Left ventricle myocardium inferior (tissue), 1 donor: ENCODE results near the gene ASPN. TPM values are rescaled to one million over a fixed set of nuclear protein-coding genes. Genes with fewer than 3 reads are reported as not detected.

ENCODE experiments used
- DNase-seq: peaks from one replicate; pipeline ENCODE4 v3.0.0-alpha.2; 2020
- H3K27ac ChIP-seq: fragments of 200-600 bp; replicated peaks from 2 replicates; pipeline ENCODE4 v1.8.0; 2021
- H3K27me3 ChIP-seq: fragments of 200-600 bp; 2 replicates; pipeline ENCODE4 v1.8.0; 2021; ENCODE audit warnings: low read depth
- H3K36me3 ChIP-seq: fragments of 200-600 bp; 2 replicates; pipeline ENCODE4 v1.8.0; 2021
- H3K4me1 ChIP-seq: fragments of 200-600 bp; 2 replicates; pipeline ENCODE4 v1.8.0; 2021
- H3K4me3 ChIP-seq: fragments of 200-600 bp; 2 replicates; pipeline ENCODE4 v1.8.0; 2021; ENCODE audit warnings: mild to moderate bottlenecking, moderate library complexity
- H3K9me3 ChIP-seq: fragments of 200-600 bp; replicated peaks from 2 replicates; pipeline ENCODE4 v1.8.0; 2021
- intact Hi-C: fragments of 100-400 bp; cut with micrococcal nuclease; formaldehyde crosslinking; loops from one replicate; pipeline ENCODE4 v1.11.0; 2022
- total RNA-seq: library from RNA; stranded (reverse); fragmentation: NEBNext Ultra II Directional; extraction: Animal tissue kit (Norgen Biotek cat#: 25700); gene quantifications from one replicate; pipeline ENCODE4 v1.2.1, GENCODE V29; 2021
- TF ChIP-seq, protein P1 (sequence below): fragments of 200-600 bp; IDR thresholded peaks from 2 replicates; pipeline ENCODE4 v1.8.0; 2021; ENCODE audit warnings: antibody characterized with exemption, mild to moderate bottlenecking, borderline replicate concordance
- donor health status: DM: no; HTN: yes; CAD: no; lungs with severe emphysema.

Gene ASPN
- total RNA-seq, 1 donor from 2014 or later, result 17.5 TPM

DNA sequence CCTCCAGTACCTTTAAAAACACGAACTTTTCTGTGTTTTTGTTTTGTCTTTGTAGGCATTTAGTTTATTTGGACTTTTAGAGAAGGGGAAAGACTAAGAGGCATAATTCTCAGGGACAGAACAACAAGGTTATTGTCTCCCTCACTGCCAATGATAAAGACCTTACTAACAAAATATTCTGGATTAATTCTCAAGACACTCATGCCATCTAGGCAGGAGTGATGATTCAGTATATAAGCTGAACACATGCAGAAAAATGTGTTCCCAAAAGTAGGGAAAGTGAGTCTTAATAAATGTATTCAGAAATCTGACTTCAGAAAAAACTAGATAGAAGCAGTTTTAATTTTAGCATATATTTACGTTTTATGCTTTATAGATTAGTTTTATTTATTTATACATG, 17.4 kb upstream of the ASPN start:
- intact Hi-C loops, result no loop called here
- Histone ChIP-seq H3K36me3 (no peaks in the 10 kb centered on the region), H3K27ac (no peak overlapping the region), H3K9me3 (no peaks in the 10 kb centered on the region), H3K27me3 (no peaks in the 10 kb centered on the region), H3K4me1 (peaks cover 26% of the 10 kb centered on the region), H3K4me3 (no peak overlapping the region)
- TF ChIP-seq, protein P1, sequence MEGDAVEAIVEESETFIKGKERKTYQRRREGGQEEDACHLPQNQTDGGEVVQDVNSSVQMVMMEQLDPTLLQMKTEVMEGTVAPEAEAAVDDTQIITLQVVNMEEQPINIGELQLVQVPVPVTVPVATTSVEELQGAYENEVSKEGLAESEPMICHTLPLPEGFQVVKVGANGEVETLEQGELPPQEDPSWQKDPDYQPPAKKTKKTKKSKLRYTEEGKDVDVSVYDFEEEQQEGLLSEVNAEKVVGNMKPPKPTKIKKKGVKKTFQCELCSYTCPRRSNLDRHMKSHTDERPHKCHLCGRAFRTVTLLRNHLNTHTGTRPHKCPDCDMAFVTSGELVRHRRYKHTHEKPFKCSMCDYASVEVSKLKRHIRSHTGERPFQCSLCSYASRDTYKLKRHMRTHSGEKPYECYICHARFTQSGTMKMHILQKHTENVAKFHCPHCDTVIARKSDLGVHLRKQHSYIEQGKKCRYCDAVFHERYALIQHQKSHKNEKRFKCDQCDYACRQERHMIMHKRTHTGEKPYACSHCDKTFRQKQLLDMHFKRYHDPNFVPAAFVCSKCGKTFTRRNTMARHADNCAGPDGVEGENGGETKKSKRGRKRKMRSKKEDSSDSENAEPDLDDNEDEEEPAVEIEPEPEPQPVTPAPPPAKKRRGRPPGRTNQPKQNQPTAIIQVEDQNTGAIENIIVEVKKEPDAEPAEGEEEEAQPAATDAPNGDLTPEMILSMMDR, result no peak
- no peak for DNase-seq

DNA sequence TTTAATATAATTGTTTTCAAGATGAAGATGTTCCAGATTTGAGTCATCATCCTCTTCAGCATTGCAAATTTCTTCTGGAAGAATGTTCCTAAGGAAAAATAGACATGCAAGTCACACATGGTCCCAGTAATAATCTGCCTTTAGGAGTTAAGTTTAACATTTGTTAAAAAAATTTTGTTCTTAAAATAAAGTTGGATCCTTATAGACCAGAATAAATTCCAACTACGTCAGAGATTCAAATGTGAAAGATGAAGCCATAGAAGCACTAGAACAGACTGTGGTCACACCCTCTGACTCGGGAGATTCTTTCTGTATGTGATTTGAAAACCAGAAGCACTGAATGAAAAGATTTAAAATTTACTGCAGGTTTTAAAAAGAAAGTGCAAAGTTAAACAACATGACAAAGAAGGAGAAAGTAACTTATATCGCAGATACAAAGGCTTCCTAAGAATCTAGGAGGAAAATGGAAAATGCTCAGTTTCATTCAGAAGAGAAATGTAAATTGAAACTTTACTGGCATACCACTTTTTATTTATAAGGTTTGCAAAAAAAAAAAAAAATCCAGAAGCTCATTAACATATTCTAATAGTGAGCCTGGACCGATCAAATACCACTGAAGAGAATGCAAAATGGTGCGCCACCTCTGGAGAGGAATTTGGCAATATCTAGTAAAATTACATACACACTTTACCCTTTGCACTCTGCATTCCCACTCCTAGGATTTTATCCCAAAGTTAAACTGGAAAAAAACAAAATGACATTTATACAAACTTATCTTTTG, 14.3 kb upstream of the ASPN start:
- TF ChIP-seq, protein P1, result no peak
- Histone ChIP-seq H3K36me3 (no peaks in the 10 kb centered on the region), H3K27me3 (no peaks in the 10 kb centered on the region), H3K4me3 (no peak overlapping the region), H3K9me3 (no peaks in the 10 kb centered on the region), H3K27ac (peak overlapping the region; percentile 7), H3K4me1 (peaks cover 8% of the 10 kb centered on the region)
- no peak for DNase-seq
- intact Hi-C loops, result no loop called here

DNA sequence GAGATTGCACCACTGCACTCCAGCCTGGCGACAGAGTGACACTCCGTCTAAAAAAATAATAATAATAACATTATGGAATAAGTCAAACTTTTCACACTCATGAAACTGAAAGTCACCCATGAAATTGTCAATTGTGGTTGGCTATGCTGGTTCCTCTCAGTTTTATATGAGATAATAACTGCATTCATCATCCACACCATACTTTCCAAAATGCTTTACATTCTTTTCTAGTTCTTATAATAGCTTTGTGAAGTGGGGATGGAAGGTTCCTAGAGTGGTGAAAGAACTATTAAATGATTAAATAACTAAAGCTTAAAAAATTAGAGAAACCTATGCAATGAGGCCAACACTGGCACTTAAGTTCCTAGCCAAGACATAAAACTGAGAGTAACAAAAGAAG, 12.6 kb upstream of the ASPN start:
- no peak for DNase-seq
- Histone ChIP-seq H3K4me3 (no peak overlapping the region), H3K36me3 (no peaks in the 10 kb centered on the region), H3K27ac (no peak overlapping the region), H3K4me1 (peaks cover 3% of the 10 kb centered on the region), H3K9me3 (no peaks in the 10 kb centered on the region), H3K27me3 (no peaks in the 10 kb centered on the region)
- intact Hi-C loops, result no loop called here
- TF ChIP-seq, protein P1, result no peak

DNA sequence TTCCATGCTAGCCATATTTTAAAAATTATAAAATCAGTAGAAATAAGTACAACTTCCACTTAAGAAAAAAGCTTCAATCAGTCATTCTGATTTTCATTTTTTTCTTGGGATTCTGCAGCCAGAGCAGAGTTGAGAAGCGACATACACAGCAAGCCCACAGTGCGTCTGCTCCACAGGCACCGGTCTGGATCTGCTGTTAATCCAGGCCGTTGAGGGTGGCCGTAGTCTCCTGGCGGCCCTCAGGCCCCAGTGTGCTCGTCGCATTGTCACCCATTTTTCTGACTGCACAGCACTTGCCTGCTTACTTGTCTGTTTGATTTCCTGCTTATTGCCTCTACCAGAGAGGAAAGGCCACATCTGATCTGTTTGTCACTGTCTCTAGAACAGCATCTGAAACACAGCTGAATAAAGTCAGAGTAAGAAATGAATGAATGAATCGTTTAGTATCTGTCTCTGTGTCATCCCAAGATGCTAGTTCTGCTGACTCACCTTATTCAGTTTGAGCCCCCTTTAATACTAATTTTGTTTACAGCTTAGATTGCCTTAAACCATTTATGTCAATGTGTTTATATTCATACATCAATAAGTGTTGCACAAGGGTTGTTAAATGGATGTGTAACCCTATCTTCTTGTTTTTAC, 11.6 kb upstream of the ASPN start:
- no peak for DNase-seq
- H3K4me1 ChIP-seq, result peaks cover 4% of the 10 kb centered on the region
- H3K27ac ChIP-seq, result no peak overlapping the region
- H3K9me3 ChIP-seq, result no peaks in the 10 kb centered on the region
- no peaks in the 10 kb centered on the region for H3K36me3 ChIP-seq
- H3K4me3 ChIP-seq, result no peak overlapping the region
- H3K27me3 ChIP-seq, result no peaks in the 10 kb centered on the region
- TF ChIP-seq, protein P1, result no peak
- intact Hi-C loops, result no loop called here

DNA sequence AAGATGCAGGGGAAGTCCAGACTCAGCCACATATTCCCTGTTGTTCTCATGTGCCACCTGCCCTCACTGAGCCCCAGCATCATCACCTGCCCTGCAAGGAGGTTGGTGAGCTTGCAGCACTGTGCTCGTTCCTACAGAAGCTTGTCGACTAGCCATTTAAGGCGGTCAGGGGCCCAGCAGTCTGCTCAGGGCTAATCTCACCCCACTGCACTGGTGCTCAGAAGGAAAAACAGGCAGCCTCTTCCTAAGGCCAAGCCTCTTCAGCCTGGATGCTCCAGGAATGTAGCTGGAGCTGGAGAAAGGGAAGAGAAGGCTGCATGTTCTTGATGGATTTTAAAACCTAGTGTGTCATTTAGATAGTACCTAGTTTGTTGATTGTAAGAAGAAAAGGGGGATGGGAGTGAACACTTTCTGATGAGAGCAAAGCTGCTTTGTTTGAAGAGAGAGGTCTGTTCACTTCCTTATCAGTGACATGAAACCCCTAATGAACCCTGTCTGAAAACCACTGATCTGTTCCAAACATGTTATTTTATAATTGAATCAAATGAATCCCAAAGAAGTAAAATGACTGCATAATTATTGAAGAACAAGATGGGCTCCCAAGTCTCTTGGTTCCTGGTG, 10.6 kb upstream of the ASPN start:
- Histone ChIP-seq H3K27me3 (no peaks in the 10 kb centered on the region), H3K36me3 (no peaks in the 10 kb centered on the region), H3K9me3 (no peaks in the 10 kb centered on the region), H3K4me3 (no peak overlapping the region), H3K27ac (no peak overlapping the region), H3K4me1 (peaks cover 4% of the 10 kb centered on the region)
- intact Hi-C loops, result no loop called here
- TF ChIP-seq, protein P1, result no peak
- no peak for DNase-seq
